ENCODE measurements around the gene SHB.
"Not testable (repeated sequence)": the region's sequence is repeated elsewhere in the genome, so short reads cannot be mapped to it uniquely, and the experiment has no call there.

SHB gene

DNA sequence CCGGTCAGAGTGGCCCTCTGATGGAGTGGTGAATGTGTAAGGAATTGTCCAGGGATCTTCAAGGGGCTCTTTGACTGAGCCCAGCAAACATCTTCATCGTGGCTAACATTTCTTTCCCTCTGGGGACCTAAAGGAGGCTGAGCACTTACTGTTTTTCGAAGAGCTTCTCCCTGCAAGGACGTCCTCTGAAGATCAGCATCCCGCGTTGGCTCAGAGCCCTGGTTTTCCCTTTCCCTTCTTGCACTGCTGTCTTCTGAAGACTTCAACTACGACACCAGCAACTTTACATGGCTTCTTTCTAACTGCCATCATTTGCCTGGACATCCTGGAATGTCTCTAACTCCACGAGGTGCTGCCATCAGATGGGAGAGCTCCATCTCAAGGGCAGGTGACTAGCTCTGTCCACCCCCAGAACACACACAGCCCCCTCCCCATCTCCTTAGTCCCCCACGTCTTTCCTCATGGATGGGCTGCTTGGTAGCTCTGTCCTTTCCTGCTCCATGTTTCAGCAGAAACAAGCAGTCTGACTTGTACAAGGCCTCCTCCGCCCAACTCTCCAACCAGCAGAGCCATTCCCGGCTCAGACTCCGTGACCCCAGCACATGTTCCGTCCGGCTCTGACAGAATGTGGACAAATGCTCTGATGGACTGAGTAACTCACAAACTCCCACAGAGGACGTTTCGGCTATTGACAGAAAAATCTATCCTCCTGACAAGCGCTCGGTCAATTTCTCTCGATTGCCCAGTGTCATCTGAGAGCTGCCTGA is 17.1 kb downstream of the SHB start:
- peaks cover 3 to 23% (median 14%) of the 10 kb centered on the region in 10 experiments; a peak in 17 of 20 replicates for H3K4me1 ChIP-seq
- peaks cover 0 to 70% (median 15%) of the 10 kb centered on the region in 11 experiments; a peak in 13 of 22 replicates for H4K20me1 ChIP-seq
- H3K9me3 ChIP-seq (replicated peaks in 1 of 11) = no peaks in the 10 kb centered on the region
- H3K27ac ChIP-seq = no peak overlapping the region
- no peak overlapping the region for H3K4me3 ChIP-seq
- H3K9ac ChIP-seq = no peak overlapping the region
- H3K4me2 ChIP-seq = peak overlapping the region in 3 of 11 experiments; percentile 0 to 31 (median 28); a peak in 5 of 22 replicates
- peaks cover 0 to 7% (median 0%) of the 10 kb centered on the region in 11 experiments; a peak in 2 of 22 replicates for H3K27me3 ChIP-seq
- TF ChIP-seq Cebpa-rat (IDR thresholded peaks at IDR 0.05) = no peak
- no peaks in the 10 kb centered on the region for H3K36me3 ChIP-seq

DNA sequence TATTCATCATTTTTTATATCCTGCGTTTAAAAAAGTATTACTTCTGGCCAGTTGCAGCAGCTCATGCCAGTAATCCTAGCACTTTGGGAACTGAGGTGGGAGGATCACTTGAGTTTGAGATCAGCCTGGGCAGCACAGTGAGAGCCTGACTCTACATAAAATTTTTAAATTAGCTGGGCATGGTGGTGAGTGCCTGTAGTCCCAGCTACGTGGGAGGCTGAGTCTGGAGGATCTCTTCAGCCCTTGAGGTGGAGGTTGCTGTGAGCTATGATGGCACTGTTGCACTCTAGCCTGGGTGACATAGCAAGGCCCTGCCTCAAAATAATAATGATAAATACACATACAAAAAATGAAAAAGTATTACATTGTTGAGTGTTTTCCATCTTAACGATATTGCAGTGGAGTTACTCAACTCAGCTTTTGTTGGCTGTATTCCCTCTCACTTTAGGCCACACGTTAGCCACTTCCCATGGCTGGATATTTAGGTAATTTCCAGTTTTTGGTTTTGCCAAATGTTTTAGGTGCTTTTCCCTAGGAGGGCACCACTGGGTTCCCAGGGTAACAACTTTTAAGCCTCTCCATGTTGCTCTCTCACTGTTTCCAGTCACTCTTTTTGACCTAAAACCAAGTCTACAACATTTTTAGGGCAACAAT is 20.6 kb downstream of the SHB start:
- no peak overlapping the region for H3K9ac ChIP-seq
- TF ChIP-seq Cebpa-rat (IDR thresholded peaks at IDR 0.05) = no peak
- no peak overlapping the region for H3K27ac ChIP-seq
- no peak overlapping the region for H3K4me3 ChIP-seq
- H3K36me3 ChIP-seq = no peaks in the 10 kb centered on the region
- H3K27me3 ChIP-seq = no peaks in the 10 kb centered on the region
- peaks cover 0 to 69% (median 0%) of the 10 kb centered on the region in 11 experiments; a peak in 7 of 22 replicates for H4K20me1 ChIP-seq
- peaks cover 0 to 31% (median 22%) of the 10 kb centered on the region in 10 experiments; a peak in 17 of 20 replicates for H3K4me1 ChIP-seq
- H3K4me2 ChIP-seq = peak overlapping the region in 2 of 11 experiments; percentile 40 to 66; a peak in 3 of 22 replicates
- H3K9me3 ChIP-seq (replicated peaks in 1 of 11) = no peaks in the 10 kb centered on the region

DNA sequence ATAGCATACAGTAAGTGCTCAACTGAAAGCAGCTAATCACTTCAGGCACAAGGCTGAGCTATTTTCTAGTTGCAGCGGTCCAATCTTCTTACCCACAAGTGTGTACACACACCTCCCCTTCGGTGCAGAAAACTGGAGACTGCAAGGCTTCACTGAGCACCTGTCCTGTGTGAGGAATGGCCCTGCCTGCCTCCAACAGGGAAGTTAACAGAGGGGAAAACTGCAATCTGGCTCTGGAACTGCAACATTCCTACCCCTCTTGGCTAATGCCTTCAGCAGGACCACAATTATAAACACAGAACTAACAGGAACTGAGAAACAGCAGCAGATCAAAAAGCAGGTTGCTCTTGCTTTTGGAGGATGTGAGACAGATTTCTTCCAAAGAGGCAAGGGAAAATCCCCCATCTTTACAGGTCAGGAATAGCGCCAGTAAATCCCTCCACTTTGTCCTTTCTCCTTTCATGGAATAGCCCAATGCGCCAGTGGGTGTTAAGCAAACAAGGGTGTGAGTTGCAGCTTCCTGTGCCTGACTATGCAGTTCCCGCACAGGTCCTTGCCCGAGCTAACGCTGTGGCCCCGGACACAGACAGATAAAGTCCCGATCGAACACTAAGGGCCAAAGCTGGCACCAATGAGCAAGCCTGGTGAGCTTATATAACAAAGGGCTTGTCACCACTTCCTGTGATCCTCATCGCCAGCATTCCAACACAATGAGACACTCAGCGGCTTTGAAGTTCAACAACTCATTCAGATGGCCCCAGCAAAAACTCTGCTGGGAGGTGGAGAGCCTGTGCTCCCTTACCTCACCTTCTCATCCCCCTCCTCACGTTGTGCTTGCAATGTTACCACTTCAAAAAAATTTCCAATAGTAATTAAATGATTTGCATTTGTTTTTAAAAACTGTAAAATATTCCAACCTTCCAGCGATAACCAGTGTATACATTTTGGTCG is 21.5 kb downstream of the SHB start:
- Histone ChIP-seq H3K27ac (no peak overlapping the region), H3K4me2 (peak overlapping the region in 10 of 11 experiments; percentile 4 to 73 (median 50); a peak in 20 of 22 replicates), H3K9ac (no peak overlapping the region), H3K9me3 (replicated peaks in 1 of 11) (no peaks in the 10 kb centered on the region), H3K27me3 (no peaks in the 10 kb centered on the region), H4K20me1 (peaks cover 0 to 69% (median 4%) of the 10 kb centered on the region in 11 experiments; a peak in 8 of 22 replicates), H3K36me3 (no peaks in the 10 kb centered on the region), H3K4me3 (no peak overlapping the region), H3K4me1 (peaks cover 0 to 31% (median 22%) of the 10 kb centered on the region in 10 experiments; a peak in 17 of 20 replicates)
- no peak for TF ChIP-seq Cebpa-rat (IDR thresholded peaks at IDR 0.05)

DNA sequence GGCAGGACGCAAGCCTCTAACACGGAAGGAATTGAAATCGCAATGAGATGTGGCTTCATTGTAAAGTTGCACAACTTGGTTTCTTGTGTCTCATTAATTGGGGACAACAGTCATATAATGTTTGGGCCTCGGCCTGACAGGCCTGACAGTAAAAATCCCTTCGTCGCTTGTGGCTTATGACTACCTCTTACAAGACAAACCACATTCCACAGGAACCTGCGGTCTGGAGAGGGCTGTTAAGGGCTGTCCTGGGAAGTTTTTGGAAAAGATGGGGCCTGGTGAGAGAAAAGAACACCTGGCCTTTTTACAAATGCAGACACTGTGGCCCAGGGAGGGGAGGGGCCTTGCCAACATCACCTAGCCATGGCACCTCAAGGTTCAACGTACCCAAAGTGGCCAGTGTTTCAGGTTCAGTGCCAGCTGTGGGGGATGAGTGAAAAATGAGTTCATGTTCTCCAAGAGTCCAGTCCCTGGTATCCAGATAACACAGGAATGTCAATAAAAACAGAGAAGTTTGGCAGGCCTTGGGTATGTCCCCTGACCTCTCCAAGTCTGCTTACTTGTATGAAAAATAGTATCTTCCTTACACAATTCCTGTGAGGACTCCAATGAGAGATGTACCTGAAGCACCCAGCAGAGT is 22.2 kb downstream of the SHB start:
- H3K36me3 ChIP-seq = no peaks in the 10 kb centered on the region
- no peak overlapping the region for H3K27ac ChIP-seq
- H3K9me3 ChIP-seq (replicated peaks in 1 of 11) = no peaks in the 10 kb centered on the region
- H3K4me2 ChIP-seq = peak overlapping the region in 9 of 11 experiments; percentile 4 to 73 (median 49); a peak in 15 of 22 replicates
- H3K4me3 ChIP-seq = no peak overlapping the region
- TF ChIP-seq Cebpa-rat (IDR thresholded peaks at IDR 0.05) = 0 out of 22 replicates have a peak, but pooled peaks of 2 of the 11 experiments have one; percentile 7 to 26
- H3K9ac ChIP-seq = no peak overlapping the region
- peaks cover 0 to 69% (median 4%) of the 10 kb centered on the region in 11 experiments; a peak in 7 of 22 replicates for H4K20me1 ChIP-seq
- H3K4me1 ChIP-seq = peaks cover 0 to 29% (median 21%) of the 10 kb centered on the region in 10 experiments; a peak in 17 of 20 replicates
- H3K27me3 ChIP-seq = no peaks in the 10 kb centered on the region

DNA sequence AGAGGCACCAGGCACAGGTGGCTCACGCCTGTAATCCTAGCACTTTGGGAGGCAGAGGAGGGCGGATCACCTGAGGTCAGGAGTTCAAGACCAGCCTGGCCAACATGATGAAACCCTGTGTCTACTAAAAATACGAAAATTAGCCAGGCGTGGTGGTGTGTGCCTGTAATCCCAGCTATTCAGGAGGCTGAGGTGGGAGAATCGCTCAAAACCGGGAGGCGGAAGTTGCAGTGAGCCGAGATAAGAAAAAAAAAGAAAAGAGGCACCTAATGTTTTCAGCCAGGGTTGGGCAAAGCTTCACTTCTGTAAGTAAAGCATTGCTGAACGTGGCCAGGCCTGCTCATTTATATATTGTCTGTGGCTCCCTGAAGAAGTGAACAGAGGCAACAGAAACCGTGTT is 23.1 kb downstream of the SHB start:
- not testable (repeated sequence) for H3K9ac ChIP-seq; H3K36me3 ChIP-seq; H3K4me3 ChIP-seq; H3K9me3 ChIP-seq (replicated peaks in 1 of 11); H3K27ac ChIP-seq; H3K27me3 ChIP-seq
- Histone ChIP-seq H3K4me2 (peak overlapping the region in 1 of 11 experiments; percentile 51; a peak in 2 of 22 replicates), H3K4me1 (peaks cover 0 to 25% (median 19%) of the 10 kb centered on the region in 10 experiments; a peak in 17 of 20 replicates), H4K20me1 (peaks cover 0 to 74% (median 4%) of the 10 kb centered on the region in 11 experiments; a peak in 8 of 22 replicates)

DNA sequence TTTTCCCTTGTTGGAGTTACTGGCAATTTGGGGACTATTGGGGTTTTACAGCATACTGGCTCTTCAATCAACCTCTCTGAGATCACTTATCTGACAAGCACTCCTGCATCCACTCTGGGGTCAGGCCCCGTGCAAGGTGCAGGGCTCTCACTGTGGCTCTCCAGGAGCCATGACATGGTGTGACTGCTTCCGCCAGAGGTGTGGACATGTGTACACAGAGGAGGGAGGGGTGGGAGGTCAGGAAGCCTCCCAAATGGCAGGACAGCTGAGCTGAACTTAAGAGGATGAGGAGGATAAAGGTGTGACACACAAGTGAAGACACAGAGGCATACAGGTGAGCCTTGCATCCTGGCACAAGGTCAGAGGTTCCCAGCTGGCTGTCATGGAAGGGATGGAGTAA is 24.3 kb downstream of the SHB start:
- Histone ChIP-seq H3K4me3 (no peak overlapping the region), H3K27ac (no peak overlapping the region), H4K20me1 (peaks cover 0 to 81% (median 8%) of the 10 kb centered on the region in 11 experiments; a peak in 8 of 22 replicates), H3K4me1 (peaks cover under 1 to 28% (median 21%) of the 10 kb centered on the region in 10 experiments; a peak in 17 of 20 replicates), H3K36me3 (no peaks in the 10 kb centered on the region), H3K27me3 (no peaks in the 10 kb centered on the region), H3K9ac (no peak overlapping the region), H3K9me3 (replicated peaks in 1 of 11) (no peaks in the 10 kb centered on the region), H3K4me2 (no peak overlapping the region)
- no peak for TF ChIP-seq Cebpa-rat (IDR thresholded peaks at IDR 0.05)

DNA sequence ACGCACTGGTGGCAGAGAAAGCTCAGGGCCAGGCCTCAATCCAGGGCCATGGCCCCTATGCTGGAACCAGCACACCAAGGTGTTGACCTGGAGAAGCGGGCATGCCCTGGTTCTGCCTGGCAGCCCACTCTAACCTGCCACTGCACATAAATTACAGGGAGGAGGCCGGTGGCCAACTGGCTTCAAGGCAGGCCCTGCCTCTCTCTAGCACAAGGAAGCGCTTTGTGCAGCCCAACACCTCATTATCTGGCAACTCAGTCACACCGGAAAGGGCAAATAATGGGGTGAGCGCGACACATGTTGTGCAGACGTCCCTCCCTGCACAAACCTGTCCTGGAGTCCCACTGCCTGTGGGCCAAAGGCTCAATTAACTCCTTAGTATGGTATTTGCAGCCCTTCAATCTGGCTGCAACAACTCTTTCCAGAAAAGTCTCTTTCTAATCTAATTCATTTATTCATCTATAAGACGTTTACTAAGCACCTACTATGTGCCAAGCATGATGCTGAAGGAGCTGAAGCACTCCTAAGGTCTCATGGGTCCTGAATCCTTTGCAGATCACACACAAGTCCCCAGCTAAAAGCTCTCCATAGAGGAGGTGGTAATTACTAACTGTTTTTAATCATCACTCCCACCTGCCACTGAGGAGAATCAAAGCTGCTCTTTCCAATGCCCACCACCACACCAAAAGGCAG is 24.9 kb downstream of the SHB start:
- Histone ChIP-seq H4K20me1 (peaks cover 0 to 88% (median 9%) of the 10 kb centered on the region in 11 experiments; a peak in 8 of 22 replicates), H3K9me3 (replicated peaks in 1 of 11) (no peaks in the 10 kb centered on the region), H3K4me3 (no peak overlapping the region), H3K27ac (no peak overlapping the region), H3K9ac (no peak overlapping the region), H3K36me3 (no peaks in the 10 kb centered on the region), H3K4me2 (no peak overlapping the region), H3K4me1 (peaks cover 5 to 34% (median 27%) of the 10 kb centered on the region in 10 experiments; a peak in 18 of 20 replicates), H3K27me3 (no peaks in the 10 kb centered on the region)
- TF ChIP-seq Cebpa-rat (IDR thresholded peaks at IDR 0.05) = no peak
